MM.1S (cell line): ENCODE data around the gene TNFRSF6B.

Experiments
- DNase-seq: peaks from one replicate; pipeline ENCODE4 v3.0.0-alpha.2; 2015
- H2AFZ ChIP-seq: fragments of 300-600 bp; sonication (generic); 2 replicates; pipeline ENCODE4 v1.6.0; 2016; ENCODE audit warnings: antibody characterized with exemption, low read length
- H3F3A ChIP-seq: fragments of 300-600 bp; sonication (generic); 2 replicates; pipeline ENCODE4 v1.6.1; 2016; ENCODE audit warnings: mild to moderate bottlenecking, antibody characterized with exemption, low read length, moderate library complexity, mixed read lengths; ENCODE audit not compliant: insufficient read depth
- H3K27ac ChIP-seq: fragments of 300-600 bp; sonication (generic); 2 replicates; pipeline ENCODE4 v1.5.1; 2016; ENCODE audit warnings: mild to moderate bottlenecking, low read length
- H3K27me3 ChIP-seq: fragments of 300-600 bp; sonication (generic); replicated peaks from 2 replicates; pipeline ENCODE4 v1.6.0; 2016; ENCODE audit warnings: low read length; ENCODE audit not compliant: insufficient read depth
- H3K36me3 ChIP-seq: fragments of 300-600 bp; sonication (generic); replicated peaks from 2 replicates; pipeline ENCODE4 v1.6.1; 2016; ENCODE audit warnings: mild to moderate bottlenecking, low read length, mixed read lengths; ENCODE audit not compliant: insufficient read depth
- H3K4me1 ChIP-seq: fragments of 300-600 bp; sonication (generic); 2 replicates; pipeline ENCODE4 v1.6.1; 2016; ENCODE audit warnings: low read length, mixed read lengths
- H3K4me2 ChIP-seq: fragments of 300-600 bp; sonication (generic); 2 replicates; pipeline ENCODE4 v1.6.0; 2016; ENCODE audit warnings: low read depth, low read length
- H3K4me3 ChIP-seq: fragments of 300-600 bp; sonication (generic); 2 replicates; pipeline ENCODE4 v1.5.1; 2016; ENCODE audit warnings: low read length, mixed read lengths
- H3K79me2 ChIP-seq: fragments of 300-600 bp; sonication (generic); 2 replicates; pipeline ENCODE4 v1.6.1; 2016; ENCODE audit warnings: mixed run types, low read length, mixed read lengths
- H3K9ac ChIP-seq: fragments of 300-600 bp; sonication (generic); 2 replicates; pipeline ENCODE4 v1.6.1; 2016; ENCODE audit warnings: low read length, mixed read lengths
- H3K9me2 ChIP-seq: fragments of 300-600 bp; sonication (generic); replicated peaks from 2 replicates; pipeline ENCODE4 v1.6.1; 2016; ENCODE audit warnings: mild to moderate bottlenecking, low read length, mixed read lengths; ENCODE audit not compliant: insufficient read depth
- H3K9me3 ChIP-seq: fragments of 300-600 bp; sonication (generic); replicated peaks from 2 replicates; pipeline ENCODE4 v1.6.1; 2016; ENCODE audit warnings: mild to moderate bottlenecking, low read length, mixed read lengths; ENCODE audit not compliant: insufficient read depth
- H4K20me1 ChIP-seq: fragments of 300-600 bp; sonication (generic); 2 replicates; pipeline ENCODE4 v1.6.1; 2016; ENCODE audit warnings: mild to moderate bottlenecking, low read length, moderate library complexity, mixed read lengths; ENCODE audit not compliant: insufficient read depth
- CTCF ChIP-seq: fragments of 300-600 bp; sonication (generic); IDR thresholded peaks from 2 replicates; pipeline ENCODE4 v1.5.1; 2016; ENCODE audit warnings: antibody characterized with exemption, low read length, mixed read lengths
- EZH2 ChIP-seq: fragments of 300-600 bp; sonication (generic); optimal IDR thresholded peaks from 2 replicates; pipeline ENCODE3; 2017; ENCODE audit warnings: low read depth, mild to moderate bottlenecking, antibody characterized with exemption, low read length, mixed read lengths
- EZH2phosphoT487 ChIP-seq: fragments of 300-600 bp; sonication (generic); IDR thresholded peaks from 2 replicates; pipeline ENCODE4 v1.6.1; 2018; ENCODE audit warnings: antibody characterized with exemption, low read length

Gene TNFRSF6B

GRCh38 chr20:63744574-63745423 lies 48.3 kb downstream of the TNFRSF6B start:
- Histone ChIP-seq H2AFZ (no peak overlapping the region), H3K9me2 (no peaks in the 10 kb centered on the region), H3K4me3 (no peak overlapping the region), H3F3A (no peaks in the 10 kb centered on the region), H3K36me3 (no peaks in the 10 kb centered on the region), H3K27ac (no peak overlapping the region), H4K20me1 (no peaks in the 10 kb centered on the region), H3K27me3 (0 out of 2 replicates have a peak, but pooled peaks cover 4% of the 10 kb centered on the region), H3K79me2 (no peaks in the 10 kb centered on the region), H3K4me1 (no peaks in the 10 kb centered on the region), H3K9me3 (no peaks in the 10 kb centered on the region), H3K9ac (no peak overlapping the region), H3K4me2 (no peak overlapping the region)
- no peak for TF ChIP-seq EZH2phosphoT487
- no peak for TF ChIP-seq EZH2
- no peak for TF ChIP-seq CTCF
- DNase-seq = no peak

GRCh38 chr20:63745424-63745805 lies 49.0 kb downstream of the TNFRSF6B start:
- Histone ChIP-seq H3K9ac (no peak overlapping the region), H3K4me1 (no peaks in the 10 kb centered on the region), H4K20me1 (no peaks in the 10 kb centered on the region), H3K4me2 (no peak overlapping the region), H3K36me3 (no peaks in the 10 kb centered on the region), H3F3A (no peaks in the 10 kb centered on the region), H2AFZ (no peak overlapping the region), H3K27me3 (0 out of 2 replicates have a peak, but pooled peaks cover 8% of the 10 kb centered on the region), H3K4me3 (no peak overlapping the region), H3K9me2 (no peaks in the 10 kb centered on the region), H3K79me2 (no peaks in the 10 kb centered on the region), H3K27ac (no peak overlapping the region), H3K9me3 (no peaks in the 10 kb centered on the region)
- TF ChIP-seq EZH2 (no peak), CTCF (no peak), EZH2phosphoT487 (no peak)
- DNase-seq = no peak

- Histone ChIP-seq H3K36me3 (no peaks in the 10 kb centered on the region), H3K9me3 (no peaks in the 10 kb centered on the region), H3K4me1 (no peaks in the 10 kb centered on the region), H3K27me3 (0 out of 2 replicates have a peak, but pooled peaks cover 15% of the 10 kb centered on the region), H3K9me2 (no peaks in the 10 kb centered on the region), H3K79me2 (no peaks in the 10 kb centered on the region), H3K4me2 (no peak overlapping the region), H4K20me1 (no peaks in the 10 kb centered on the region), H3K27ac (no peak overlapping the region), H2AFZ (no peak overlapping the region), H3K9ac (no peak overlapping the region), H3F3A (no peaks in the 10 kb centered on the region), H3K4me3 (no peak overlapping the region)
- TF ChIP-seq EZH2 (no peak), EZH2phosphoT487 (no peak), CTCF (no peak)
- no peak for DNase-seq
Observed at GRCh38 chr20:63745961-63746731, 49.7 kb downstream of the TNFRSF6B start.
